Glutamatergic neuron (in vitro differentiated cells): ENCODE data around the gene RIMS3. TPM values are rescaled to one million over a fixed set of nuclear protein-coding genes. Genes with fewer than 3 reads are reported as not detected.

Experiments
- DNase-seq: peaks from one replicate; pipeline ENCODE4 v3.0.0; 2022
- H3K27ac Mint-ChIP-seq: one replicate; pipeline ENCODE4 v1.8.0; 2020; ENCODE audit warnings: mild to moderate bottlenecking, mixed read lengths, inconsistent platforms; ENCODE audit not compliant: unreplicated experiment
- H3K27me3 Mint-ChIP-seq: one replicate; pipeline ENCODE4 v1.8.0; 2020; ENCODE audit warnings: mild to moderate bottlenecking, moderate library complexity, mixed read lengths, inconsistent platforms; ENCODE audit not compliant: unreplicated experiment
- H3K36me3 Mint-ChIP-seq: one replicate; pipeline ENCODE4 v1.8.0; 2020; ENCODE audit warnings: mild to moderate bottlenecking, mixed read lengths, inconsistent platforms; ENCODE audit not compliant: unreplicated experiment
- H3K4me1 Mint-ChIP-seq: one replicate; pipeline ENCODE4 v1.8.0; 2020; ENCODE audit warnings: mild to moderate bottlenecking, low read depth, mixed read lengths, inconsistent platforms; ENCODE audit not compliant: unreplicated experiment
- H3K4me3 Mint-ChIP-seq: one replicate; pipeline ENCODE4 v1.8.0; 2020; ENCODE audit warnings: mild to moderate bottlenecking, mixed read lengths, inconsistent platforms; ENCODE audit not compliant: unreplicated experiment
- H3K9me3 Mint-ChIP-seq: one replicate; pipeline ENCODE4 v1.8.0; 2020; ENCODE audit warnings: mild to moderate bottlenecking, moderate library complexity, mixed read lengths, inconsistent platforms; ENCODE audit not compliant: unreplicated experiment
- CTCF ChIP-seq: fragments of 200-600 bp; sonication (generic); IDR thresholded peaks from one replicate; pipeline ENCODE4 v1.5.0; 2021; ENCODE audit not compliant: partially characterized antibody, unreplicated experiment
- total RNA-seq: library from RNA; stranded (reverse); fragmentation: NEBNext Ultra II Directional; extraction: Animal tissue kit (Norgen Biotek cat#: 25700); gene quantifications from one replicate; pipeline ENCODE4 v1.2.1, GENCODE V29; 2021; ENCODE audit not compliant: unreplicated experiment

The RIMS3 gene
- total RNA-seq, 1 donor from 2014 or later: 126 TPM

- Mint-ChIP-seq H3K9me3 (no peaks in the 10 kb centered on the region), H3K36me3 (no peaks in the 10 kb centered on the region), H3K4me1 (no peaks in the 10 kb centered on the region), H3K27ac (no peak overlapping the region), H3K4me3 (no peak overlapping the region), H3K27me3 (peaks cover 2% of the 10 kb centered on the region)
- DNase-seq: peak; percentile 72
- TF ChIP-seq CTCF: peak; percentile 64
Observed at GRCh38 chr1:40612345-40612831, 53.1 kb downstream of the RIMS3 start.

- TF ChIP-seq CTCF: no peak
- no peak overlapping the region for H3K27ac Mint-ChIP-seq
- H3K4me1 Mint-ChIP-seq: no peaks in the 10 kb centered on the region
- peaks cover 2% of the 10 kb centered on the region for H3K27me3 Mint-ChIP-seq
- H3K36me3 Mint-ChIP-seq: no peaks in the 10 kb centered on the region
- no peaks in the 10 kb centered on the region for H3K9me3 Mint-ChIP-seq
- DNase-seq: no peak
- no peak overlapping the region for H3K4me3 Mint-ChIP-seq
Observed at GRCh38 chr1:40610156-40610555, 55.3 kb downstream of the RIMS3 start.

- Mint-ChIP-seq H3K4me1 (no peaks in the 10 kb centered on the region), H3K27me3 (peaks cover 2% of the 10 kb centered on the region), H3K9me3 (peaks cover 1% of the 10 kb centered on the region), H3K36me3 (no peaks in the 10 kb centered on the region), H3K27ac (no peak overlapping the region), H3K4me3 (no peak overlapping the region)
- no peak for TF ChIP-seq CTCF
- DNase-seq: no peak
Observed at GRCh38 chr1:40607921-40608320, 57.6 kb downstream of the RIMS3 start.

GRCh38 chr1:40606978-40607377 is 58.5 kb downstream of the RIMS3 start:
- Mint-ChIP-seq H3K4me3 (no peak overlapping the region), H3K36me3 (no peaks in the 10 kb centered on the region), H3K27me3 (peaks cover 2% of the 10 kb centered on the region), H3K9me3 (peaks cover 1% of the 10 kb centered on the region), H3K27ac (no peak overlapping the region), H3K4me1 (no peaks in the 10 kb centered on the region)
- DNase-seq: no peak
- no peak for TF ChIP-seq CTCF

GRCh38 chr1:40606194-40606593 is 59.3 kb downstream of the RIMS3 start:
- DNase-seq: no peak
- no peak for TF ChIP-seq CTCF
- no peak overlapping the region for H3K27ac Mint-ChIP-seq
- no peak overlapping the region for H3K4me3 Mint-ChIP-seq
- peaks cover 1% of the 10 kb centered on the region for H3K9me3 Mint-ChIP-seq
- H3K27me3 Mint-ChIP-seq: peaks cover 2% of the 10 kb centered on the region
- no peaks in the 10 kb centered on the region for H3K4me1 Mint-ChIP-seq
- no peaks in the 10 kb centered on the region for H3K36me3 Mint-ChIP-seq
